NCI-H2171 (cell line): Measurements from ENCODE around the gene GP5.

ENCODE experiments used
- DNase-seq: peaks from one replicate; lab custom pipeline; 2025; lab: John Stamatoyannopoulos, UW

The GP5 gene

DNA sequence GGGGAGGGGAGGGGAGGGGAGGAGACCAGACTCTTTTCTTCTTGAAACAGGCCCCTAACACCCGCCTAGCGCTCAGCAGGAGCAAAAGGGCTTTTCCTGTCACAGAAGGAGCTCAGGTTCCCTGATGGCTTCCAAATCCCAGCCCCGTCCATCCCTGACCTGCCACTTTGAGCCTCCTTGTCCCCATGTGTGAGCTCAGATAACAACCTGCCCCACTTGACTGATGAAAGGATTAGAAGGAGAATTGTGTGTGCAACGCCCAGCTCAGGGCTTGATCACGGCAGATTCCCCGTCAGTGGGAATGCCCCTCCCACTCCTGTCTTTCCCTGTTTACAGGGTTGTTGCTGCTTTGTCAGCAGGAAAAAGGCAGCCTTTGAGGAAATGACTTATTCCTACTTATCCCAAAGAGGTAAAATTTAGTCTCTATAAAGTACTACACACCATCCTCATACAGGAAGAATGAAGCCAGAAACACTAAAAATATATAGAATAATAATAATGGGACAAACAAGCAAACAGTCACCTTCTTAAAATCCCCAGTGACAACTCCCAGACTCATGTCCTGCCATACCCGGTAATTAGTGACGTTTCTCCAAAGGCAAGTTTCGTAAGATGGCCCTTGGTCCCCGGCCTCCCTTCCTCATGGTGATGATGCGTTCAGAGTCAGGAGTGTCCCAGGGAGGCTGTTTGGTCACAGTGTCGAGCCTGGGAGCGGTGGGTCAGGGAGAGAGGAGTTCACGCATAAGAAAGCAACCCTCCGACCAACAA, 23.4 kb downstream of the GP5 start:
- DNase-seq = no peak

DNA sequence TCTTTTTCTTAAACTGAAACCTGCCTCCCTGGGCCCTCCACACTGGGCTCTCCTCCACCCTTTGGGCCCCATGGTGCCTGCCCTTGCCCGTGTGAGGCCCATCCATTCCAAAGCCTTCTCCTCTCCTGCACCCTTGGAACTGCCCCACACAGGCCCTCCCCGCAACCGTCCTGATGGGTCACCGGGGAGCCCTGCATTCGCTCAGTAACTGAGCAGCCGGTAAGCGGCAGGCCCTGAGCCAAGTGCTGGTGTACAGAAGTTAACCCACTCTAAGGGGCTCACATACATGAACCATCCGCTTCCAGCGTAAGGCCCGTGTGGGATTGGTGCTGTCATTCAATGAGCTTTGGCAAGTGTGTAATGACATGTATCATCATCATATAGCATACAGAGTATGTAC, 24.1 kb downstream of the GP5 start:
- no peak for DNase-seq

DNA sequence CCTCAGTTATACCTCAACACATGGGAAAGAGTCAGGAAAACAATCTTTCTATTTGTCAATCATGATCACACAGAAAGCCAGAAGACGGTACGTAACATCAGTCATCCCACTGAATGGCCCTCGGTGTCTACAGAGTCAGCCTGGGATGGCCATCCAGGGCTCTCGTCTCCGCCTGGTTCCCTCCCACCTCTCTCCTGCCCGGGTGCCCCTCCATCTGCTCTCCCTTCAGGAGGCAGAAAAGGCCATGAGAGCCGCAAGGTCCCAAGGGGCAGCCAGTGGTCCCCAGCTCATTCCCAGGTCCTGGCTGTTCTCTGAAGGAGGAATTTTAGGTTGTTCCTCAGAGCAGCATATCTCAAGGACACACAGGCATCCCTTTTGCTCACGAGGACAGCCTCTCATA, 25.2 kb downstream of the GP5 start:
- DNase-seq = no peak

DNA sequence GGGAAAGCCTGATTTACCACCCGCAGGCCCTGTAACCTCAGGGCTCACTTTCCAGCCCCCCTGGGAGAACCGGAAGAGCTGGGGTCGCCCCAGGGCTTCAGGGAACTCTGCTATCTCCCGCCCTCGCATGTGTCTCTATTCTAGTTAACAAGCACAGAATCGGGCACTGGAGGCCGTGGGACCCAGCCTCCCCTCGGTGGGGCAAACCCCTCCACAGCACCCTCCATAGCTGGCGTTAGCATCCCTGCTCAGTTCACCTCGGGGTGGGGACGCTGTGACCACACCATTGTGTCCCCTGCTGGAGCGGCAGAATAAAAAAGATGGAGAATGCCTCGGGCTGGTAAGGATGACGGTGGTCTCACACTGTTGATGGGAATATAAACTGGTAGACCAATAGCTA, 26.0 kb downstream of the GP5 start:
- no peak for DNase-seq

GRCh38 chr3:194370753-194371152, 28.3 kb downstream of the GP5 start:
- DNase-seq = no peak

- DNase-seq = no peak
Measured at GRCh38 chr3:194369522-194370279, 29.4 kb downstream of the GP5 start, which contains the start of gene LRRC15. TSS of gene LRRC15 (minus strand) at chr3:194369743. CDS start at chr3:194361043, 8,700 bp downstream.

DNA sequence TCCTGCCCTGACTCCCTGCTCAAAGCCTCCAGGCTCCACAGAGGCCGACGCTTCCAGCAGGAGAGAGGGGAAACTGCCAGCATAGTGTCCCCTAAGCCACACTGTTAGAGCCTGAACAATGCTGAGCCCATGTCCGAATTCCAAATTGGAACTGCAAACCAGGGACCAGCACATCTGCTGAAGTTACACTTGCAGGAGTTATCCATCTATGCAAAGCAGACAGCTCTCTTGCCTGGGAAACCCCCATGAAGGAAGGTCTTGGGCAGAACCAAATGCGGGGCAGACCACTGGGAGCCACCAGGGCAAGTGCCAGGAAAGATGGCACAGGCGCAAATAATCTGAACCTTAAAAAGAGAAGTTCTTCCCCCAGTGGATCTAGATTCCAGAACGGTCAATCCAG, 30.1 kb downstream of the GP5 start:
- DNase-seq = no peak

DNA sequence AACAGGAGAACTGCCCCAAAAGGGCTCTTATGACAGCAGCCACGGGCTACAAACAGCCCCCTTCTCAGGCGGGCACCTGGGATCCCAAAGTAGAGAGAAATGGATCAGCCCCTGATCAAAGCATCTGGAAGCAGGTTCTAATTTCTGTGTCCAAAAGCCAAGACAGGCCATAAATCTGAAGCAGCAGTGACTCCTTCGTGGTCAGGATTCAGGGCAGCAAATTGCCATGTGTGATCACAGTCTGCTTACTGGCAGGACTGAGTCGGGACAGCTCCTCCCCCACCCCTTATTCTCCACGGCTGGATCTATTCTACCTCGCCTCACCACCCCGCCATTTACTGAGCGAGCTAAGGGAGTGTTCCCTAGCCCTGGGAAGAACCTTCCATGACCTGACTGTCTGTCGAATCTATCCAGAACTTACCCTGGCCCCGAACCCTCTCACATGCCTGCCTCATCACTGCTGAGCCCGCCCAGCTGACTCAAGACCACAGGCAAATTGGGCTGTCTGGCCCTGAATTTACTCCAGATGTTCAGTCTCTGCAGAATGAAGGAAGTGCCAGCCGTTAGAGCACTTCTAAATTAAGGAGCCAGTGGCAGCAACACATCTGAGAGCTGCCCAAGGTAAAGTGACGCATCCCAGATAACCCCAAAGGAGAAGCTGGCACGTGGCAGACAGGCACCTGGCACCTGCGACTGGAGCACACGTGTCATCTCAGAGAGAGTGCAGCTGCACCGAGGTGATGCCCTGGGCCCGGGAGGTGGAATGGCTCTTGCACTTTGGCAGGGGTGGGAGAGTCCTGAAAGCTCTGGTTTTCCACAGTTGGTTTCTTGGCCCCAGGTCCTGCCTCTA, 30.8 kb downstream of the GP5 start:
- DNase-seq = no peak

DNA sequence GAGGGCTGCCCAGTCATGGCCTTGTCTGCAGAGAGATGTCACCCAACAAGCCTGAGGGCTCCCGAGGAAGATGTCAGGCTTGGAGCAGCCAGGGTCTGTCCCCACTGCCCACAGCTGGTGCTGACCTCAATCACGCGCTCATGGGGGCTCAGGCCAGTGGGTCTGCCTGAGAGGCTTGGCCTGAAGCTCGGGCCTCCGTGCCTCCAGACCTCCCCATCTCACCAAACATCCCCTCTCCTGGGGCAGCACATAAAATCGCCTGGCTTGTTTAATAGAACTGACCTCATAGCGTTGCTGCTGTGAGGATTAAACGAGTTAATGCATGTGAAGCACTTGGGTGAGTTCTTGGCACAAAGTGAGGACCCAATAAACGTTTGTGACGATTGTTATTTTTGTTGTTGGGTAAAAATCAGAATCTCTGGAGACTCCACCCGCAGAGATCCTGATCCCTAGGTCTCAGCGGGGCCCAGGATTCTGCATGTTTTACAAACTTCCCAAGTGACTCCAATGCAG, 33.0 kb downstream of the GP5 start:
- DNase-seq = no peak

DNA sequence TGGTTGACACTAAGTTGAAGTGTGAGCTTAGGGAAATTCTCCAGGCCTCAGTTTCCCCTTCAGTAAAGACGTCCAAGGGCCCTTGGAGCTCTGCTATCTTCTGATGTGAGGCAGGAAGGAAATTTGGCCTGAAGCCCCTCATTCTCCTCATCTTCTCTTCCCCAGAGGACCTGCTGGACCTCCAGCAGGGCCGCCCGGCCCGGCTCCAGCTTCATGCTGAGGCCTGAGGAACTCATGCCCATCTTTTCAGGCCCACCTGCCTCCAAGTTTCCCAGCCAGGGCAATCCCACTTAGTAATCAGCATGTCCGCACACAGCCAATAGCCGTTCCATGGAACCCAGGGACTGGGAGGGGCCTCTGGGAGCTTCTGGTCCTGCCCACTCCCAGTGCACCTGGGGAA, 33.5 kb downstream of the GP5 start:
- no peak for DNase-seq

GRCh38 chr3:194364652-194365434, 34.2 kb downstream of the GP5 start:
- peak; percentile 25 for DNase-seq

- no peak for DNase-seq
Measured at GRCh38 chr3:194364314-194364651, 34.8 kb downstream of the GP5 start.

DNA sequence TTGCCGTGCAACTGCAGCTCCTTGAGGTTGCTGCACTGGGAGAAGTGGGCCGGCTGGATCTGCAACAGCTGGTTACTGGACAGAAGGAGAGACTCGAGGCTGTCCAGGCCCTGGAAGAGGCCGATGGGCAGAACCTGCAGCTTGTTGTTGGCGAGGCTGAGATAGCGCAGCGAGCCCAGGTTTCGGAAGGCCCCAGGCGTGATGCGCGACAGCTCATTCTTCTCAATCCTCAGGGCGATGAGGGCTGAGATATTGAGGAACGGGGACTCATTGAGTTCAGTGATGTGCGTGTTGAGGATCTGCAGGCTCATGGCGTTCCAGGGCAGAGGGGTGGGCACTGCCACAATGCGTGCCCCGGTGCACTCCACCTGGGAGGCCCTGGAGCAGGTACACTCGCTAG, 38.5 kb downstream of the GP5 start:
- DNase-seq = no peak

- DNase-seq = no peak
Measured at GRCh38 chr3:194357681-194358080, 41.4 kb downstream of the GP5 start.

GRCh38 chr3:194355379-194355778, 43.7 kb downstream of the GP5 start:
- no peak for DNase-seq

DNA sequence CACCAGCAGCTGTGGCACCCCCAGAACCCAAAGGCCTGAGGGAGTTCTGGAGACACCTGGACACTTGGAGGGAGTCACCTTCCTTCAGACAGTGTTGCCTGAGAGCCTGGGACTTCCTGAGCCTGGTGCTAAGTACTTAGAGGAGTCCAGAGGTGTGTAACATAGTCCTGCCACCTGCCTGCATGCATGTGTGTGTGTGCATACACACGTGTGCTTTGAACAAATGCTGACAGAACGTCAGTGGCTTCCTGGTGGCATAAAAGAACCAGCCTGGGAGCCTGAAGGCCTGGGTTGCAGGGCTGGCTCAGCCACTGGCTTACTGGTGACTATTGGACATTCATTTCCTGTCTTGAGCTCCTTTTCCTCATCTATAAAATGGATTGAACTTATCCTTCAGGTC, 44.8 kb downstream of the GP5 start:
- DNase-seq = no peak

DNA sequence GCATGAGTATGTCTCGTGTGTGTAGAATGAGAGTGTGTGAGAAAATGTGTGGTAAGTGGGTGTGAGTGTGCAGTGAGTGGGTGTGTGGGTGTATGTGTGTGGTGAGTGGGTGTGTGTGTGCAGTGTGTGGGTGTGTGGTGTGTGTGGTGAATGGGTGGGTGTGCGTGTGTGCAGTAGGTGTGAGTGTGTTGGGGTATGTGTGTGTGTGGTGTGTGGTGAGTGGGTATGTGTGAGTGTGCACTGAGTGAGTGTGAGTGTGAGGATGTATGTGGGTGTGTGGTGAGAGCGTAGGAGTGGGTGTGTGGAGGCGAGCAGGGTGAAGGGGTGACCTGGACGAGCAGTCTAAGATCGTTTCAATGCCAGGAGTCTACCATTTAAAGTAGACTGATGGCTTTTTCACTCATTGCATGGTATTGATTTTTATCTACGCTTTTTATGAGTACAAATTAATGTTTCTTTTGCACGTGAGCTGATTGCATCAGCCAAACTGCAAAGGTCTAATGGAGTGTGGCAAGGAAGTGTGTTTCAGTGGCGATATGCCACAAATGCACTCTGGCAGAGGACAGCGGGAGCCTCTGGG, 46.3 kb downstream of the GP5 start:
- DNase-seq = no peak

DNA sequence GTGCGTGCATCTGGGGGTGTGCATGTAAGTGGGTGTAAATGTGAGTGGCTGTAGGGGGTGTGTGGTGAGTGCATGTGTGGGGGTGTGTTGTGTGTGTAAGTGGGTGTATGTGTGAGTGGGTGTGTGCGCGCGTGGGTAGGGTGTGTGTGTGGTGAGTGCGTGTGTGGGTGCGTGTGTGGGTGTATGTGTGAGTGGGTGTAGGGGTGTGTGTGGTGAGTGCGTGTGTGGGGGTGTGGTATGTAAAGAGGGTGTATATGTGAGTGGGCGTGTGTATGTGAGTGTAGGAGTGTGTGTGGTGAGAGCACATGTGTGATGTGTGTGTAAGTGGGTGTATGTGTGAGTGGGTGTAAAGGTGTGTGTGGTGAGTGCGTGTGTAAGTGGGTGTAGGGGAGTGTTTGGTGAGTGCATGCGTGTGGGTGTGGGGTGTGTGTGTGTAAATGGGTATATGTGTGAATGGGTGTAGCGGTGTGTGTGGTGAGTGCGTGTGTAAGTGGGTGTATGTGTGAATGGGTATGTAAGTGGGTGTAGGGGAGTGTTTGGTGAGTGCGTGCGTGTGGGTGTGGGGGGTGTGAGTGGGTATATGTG, 47.0 kb downstream of the GP5 start:
- DNase-seq = no peak

GRCh38 chr3:194351080-194351672, 47.9 kb downstream of the GP5 start, which contains the start of gene CPN2:
TSS of gene CPN2 (minus strand) at chr3:194351328. CDS start at chr3:194342702, 8,626 bp downstream.
- no peak for DNase-seq

GRCh38 chr3:194350726-194351071, 48.4 kb downstream of the GP5 start:
- no peak for DNase-seq

GRCh38 chr3:194348354-194348753, 50.7 kb downstream of the GP5 start:
- DNase-seq = no peak
